NCI-H446 treated with DMSO at 0.1 percent for 48 hours (cell line): ENCODE data around the gene DKC1.

Experiments used
- DNase-seq: peaks from one replicate; lab custom pipeline; 2025; lab: John Stamatoyannopoulos, UW

Gene DKC1

DNA sequence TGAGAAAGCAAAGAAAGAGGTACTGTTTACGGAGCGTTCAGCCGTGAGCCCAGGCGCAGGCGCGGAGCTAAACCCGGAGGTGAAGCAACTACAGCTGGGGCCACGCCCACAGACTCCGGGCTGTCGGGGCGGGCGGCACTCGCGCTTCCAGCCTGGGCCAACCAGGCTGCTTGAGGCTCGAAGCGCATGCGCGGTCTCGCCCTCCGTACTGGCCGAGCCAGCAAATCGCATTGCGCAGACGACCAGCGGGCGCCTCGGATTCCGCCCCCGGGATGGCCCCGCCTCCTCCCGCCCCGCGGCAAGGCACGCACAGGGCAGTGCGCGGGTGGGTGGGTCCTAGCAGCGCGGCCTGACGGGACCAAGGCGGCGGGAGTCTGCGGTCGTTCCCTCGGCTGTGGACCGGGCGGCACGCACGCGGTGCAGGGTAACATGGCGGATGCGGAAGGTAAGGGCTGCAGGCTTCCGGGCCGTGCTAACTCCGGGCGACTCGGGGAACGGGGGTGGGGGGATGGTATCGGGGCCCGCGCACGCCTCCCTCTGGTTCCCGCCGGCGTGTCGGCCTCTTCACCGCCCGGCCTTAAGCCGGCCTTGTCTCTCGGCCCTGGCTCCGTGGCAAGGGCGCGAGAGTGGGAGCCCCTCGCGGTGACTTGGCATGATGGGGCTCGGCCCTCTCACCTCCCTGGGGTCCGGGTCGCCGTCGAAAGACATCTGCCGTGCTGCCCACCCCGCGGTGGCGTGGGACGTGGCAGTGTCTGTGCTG lies at the start of gene DKC1:
DKC1 (plus strand) TSS at position 328 of the 760 bp plus-strand sequence; CDS start at position 430, 102 bp downstream.
- peak; percentile 90 for DNase-seq

DNA sequence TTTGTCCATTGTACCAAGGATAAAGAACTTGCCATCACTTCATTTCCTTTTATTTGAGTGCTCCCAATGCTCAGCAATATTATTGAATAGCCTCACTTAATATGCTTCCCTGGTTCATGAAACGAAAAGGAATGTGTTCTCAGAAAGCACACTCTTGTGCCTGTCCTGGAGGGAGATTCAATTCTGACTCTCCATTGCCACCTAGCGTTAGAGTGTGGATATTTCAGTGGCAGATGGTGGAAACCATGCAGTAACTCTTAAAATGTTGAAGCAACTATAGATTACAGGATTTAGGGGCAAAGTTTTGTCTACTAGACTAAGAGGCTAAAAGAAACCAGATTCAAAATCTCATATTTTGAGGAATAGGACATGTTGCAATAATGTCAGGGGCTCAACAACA lies 47.7 kb upstream of the DKC1 start:
- no peak for DNase-seq

DNA sequence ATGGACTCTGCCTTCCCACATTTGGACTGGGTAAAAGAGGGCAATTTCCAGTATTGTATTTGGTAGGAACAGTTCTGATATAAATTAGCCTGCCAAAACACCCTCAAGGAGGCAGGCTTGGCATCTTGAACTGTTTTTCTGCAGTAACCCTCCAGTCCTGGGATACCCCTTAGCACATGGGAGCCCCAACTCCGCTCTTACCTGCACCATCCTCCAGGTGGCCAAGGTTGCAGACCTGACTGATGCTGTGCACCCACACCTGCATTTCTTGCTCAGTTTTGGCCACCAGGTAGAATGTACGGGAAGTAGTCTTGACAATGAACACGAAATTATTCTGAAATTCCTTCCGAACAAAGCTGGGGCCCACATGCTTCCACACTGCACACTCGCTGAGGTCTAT lies 46.8 kb upstream of the DKC1 start:
- no peak for DNase-seq

DNA sequence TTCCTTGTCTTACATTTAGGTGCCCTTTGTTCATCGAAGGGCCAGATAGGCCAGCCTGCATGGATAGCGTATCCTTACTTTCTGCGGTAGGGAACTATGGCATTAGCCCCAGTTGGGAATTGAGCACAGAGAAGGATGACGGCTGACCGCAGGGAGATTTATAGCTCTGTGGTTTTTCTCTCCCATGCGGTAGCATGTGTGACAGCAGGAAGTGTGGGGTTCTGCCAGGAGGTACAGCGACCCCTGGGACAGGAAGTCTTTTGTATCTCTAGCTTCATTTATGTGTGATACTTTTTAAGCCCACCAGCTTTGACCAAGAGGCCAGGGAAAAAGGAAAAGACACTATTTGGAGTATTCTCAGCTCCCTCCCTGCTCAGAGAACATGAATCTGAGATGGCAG lies 44.8 kb upstream of the DKC1 start:
- no peak for DNase-seq

DNA sequence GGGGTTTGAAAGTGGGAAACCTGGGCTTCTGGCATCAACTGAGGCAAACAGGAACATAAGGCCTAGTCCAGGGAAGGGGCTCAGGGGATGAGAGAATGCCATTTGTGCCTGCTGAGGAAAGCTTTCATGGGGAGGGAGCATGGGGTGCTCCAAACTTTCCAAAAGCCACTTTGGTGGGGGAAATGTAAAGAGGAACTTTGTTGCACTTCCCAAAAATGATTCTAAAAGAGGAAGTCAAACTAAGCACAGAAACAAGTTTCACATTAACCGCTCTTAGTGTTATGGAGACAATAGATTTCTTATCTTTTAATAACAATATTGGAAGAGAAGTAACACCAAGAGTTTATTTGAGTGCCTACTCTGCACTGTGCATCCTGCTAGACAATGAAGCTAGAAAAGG lies 44.0 kb upstream of the DKC1 start:
- DNase-seq: no peak

DNA sequence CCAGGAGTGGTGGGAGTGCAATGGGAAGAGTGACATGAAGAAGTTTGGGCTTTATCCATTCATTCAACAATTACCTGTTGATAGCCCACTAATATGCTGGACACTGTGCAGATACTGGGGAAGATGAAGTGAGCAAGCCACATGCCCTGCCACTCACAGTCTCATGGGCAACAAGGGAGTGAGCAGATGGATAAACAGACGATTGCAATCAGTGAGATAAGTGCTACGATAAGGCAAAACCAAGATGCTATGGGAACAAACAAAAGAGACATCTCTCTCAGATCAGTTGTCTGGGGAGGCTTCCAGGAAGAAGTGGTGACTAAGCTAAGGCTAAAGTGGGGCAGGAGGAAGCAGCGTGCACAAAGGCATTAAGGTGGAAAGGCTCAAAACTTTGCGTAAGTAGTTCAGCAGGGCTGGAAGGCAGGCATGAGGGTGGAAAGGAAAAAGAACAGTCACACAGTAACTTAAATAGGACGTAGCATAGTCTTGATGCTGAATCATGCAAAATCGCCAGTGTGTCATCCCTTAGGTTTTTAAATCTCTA lies 43.5 kb upstream of the DKC1 start:
- DNase-seq: no peak

DNA sequence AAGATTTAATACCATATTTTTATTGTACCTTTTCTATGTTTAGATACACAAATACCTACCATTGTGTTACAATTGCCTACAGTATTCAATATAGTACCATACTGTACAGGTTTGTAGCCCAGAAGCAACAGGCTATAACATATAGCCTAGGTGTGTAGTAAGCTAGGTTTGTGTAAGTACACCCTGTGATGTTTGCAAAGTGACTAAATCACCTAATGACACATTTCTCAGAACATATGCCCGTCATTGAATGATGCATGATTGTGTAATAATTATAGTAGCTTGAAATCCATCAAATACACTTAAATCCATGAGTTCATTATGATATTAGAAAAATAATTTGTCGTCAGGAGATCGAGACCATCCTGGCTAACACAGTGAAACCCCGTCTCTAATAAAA lies 42.6 kb upstream of the DKC1 start:
- no peak for DNase-seq

DNA sequence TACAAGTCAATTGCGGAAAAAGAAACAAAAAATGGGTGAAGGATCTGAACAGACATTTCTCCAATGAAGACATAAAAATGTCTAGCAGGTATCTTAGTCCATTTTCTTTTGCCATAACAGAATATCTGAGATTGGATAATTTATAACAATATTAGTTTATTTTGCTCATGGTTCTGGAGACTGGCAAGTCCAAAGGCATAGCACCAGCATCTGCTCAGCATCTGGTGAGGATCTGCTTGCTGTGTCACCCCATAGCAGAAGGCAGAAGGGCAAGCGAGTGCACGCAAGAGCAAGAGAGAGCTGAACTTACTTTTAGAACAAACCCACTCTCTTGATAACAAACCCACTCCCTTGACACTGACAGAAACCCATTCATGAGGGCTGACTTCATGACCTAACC lies 41.5 kb upstream of the DKC1 start:
- DNase-seq: no peak

DNA sequence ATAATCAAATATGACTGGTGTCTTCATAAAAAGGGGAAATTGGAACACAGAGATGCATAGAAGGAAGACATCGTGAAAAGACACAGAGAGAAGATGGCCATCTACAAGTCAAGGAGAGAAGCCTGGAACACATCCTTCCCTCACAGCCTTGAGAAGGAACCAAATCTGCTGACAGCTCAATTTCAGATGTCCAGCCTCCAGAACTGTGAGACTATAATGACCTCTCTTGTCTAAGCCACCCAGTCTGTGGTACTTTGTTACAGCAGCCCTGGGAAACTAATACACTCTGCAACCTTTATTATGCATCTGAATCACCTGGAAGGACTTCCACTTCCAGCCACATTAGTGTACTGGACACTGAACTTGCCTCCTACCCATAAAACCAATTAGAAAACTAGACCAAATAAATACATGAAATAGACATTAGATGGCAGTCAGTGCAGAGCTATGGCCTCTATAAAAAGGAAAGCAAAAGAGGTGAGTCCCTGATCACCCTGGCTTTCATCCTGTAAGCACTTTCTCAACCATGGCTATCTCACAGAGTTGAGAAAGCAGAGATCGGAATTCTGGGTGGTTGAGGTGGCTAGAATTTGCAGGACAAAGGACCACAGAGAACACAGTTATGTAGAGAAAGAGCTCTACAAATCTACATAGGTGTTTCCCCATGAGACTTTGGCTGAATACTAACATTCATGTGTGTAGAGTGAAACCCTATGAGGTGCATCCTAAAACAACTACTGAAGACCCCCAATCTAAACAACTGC lies 37.5 kb upstream of the DKC1 start:
- no peak for DNase-seq

DNA sequence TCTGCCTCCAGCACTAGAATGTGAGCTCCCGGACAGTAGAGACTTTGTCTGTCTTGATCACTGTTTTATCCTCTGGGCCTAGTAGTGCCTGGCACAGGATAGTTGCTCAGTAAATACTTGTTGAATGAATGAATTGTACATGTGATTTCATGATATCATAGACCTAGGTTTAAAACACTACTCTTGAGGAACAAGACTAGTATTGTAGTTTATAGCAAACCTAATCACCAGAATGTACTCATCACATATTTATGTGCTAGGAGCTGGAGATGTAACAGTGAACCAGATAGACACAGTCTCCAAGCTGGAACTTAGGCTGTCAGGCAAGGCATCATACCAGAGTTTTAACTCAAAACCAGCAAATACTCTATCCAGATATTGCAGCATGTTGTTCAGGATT lies 35.2 kb upstream of the DKC1 start:
- no peak for DNase-seq

DNA sequence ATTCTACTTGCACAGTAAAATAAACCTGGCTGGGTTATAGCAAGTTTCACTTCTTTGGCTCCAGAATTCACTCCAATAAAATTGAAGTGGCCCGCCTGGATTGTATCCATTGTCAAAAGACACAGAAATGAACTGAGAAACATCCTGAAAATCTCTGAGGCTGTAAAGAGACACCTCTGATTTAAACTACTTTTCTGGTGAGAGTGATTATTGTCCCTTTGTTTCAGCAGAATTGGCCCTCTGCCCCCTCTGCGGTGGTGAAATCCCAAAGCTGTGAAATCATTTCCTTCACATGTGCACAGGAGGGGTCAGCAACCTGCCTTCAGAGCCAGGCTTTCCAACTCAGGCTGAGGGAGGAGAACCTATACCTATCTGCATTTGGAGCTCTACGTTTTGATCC lies 34.8 kb upstream of the DKC1 start:
- no peak for DNase-seq

DNA sequence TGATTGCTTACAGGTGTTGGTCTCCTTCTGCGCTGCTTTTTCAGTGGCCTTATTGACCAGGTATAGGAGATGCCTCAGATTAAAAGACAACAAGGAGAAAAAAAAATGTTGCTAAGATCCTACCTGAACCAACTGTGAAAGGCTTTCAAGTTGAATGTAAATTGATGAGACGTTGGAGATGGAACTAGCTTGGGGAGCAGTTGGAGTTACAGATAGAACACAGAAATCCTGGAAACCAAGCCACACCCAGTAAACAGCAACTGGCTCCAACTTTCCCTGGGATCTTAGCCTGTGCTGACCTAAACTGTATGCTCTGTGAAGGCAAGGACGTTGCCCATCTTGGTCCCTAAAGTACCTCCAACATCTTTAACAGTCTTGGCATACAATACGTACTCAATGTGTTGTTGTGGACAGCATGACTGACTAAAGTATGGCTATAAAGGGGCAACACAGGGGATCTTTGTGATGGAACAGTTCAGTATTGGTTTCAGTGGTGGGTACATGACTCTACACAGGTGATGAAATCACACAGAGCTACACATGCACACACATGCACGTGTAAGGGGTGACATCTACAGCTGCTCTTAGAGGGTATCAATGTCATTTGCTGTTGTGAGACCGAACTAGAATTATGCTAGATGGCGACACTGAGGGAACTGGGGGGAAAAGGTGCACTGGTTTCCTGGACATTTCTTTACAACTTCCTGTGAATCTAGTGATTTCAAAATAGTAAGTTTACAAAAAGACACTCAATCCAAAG lies 34.1 kb upstream of the DKC1 start:
- no peak for DNase-seq

DNA sequence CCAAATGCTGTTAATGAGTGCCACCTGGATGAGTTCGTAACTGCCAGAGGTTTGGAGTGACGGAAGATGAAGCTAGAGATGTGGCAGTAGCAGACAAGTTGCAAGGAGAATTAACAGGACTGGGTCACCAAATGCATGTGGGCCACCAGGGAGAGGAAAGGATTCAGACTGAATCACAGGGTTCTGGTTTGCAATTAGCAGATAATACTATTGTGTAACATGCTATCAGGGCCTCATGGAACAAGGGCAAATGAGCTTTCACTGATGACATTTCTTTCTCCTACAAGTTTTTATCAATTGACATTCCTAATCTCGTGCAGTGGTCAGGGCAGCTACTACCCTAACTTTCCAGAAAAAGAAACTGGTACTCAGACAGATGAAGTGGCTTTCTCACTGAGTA lies 33.2 kb upstream of the DKC1 start:
- no peak for DNase-seq

DNA sequence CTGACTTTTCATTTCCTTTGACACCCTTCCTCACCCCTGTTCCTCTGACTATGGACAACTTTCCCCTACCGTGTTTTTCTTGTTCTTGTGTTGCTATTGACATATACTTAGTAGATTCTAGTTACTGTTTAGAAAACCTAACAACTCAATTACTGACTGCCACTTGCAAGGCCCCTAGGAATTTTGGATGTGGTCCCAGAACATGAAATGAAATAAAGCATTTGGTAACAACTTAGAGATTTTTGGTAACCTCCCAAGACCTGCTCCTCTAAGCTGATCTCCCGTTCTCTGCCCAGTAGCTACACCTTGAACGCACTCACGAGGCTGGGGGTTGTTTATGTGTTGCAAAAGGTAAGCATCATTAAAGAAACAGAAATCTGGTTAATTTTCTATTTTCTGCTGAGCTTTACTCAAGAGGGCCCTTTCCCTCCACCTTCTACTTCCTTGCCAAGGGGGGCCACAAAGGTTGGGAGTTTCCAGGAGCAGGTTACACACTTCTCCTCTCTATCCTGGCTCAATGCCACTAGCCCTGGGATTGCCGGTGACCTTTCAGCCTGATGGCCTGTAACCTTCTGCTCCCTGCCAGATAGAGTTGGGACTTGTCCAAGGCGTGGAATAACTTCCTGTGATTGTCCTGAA lies 32.3 kb upstream of the DKC1 start:
- no peak for DNase-seq

DNA sequence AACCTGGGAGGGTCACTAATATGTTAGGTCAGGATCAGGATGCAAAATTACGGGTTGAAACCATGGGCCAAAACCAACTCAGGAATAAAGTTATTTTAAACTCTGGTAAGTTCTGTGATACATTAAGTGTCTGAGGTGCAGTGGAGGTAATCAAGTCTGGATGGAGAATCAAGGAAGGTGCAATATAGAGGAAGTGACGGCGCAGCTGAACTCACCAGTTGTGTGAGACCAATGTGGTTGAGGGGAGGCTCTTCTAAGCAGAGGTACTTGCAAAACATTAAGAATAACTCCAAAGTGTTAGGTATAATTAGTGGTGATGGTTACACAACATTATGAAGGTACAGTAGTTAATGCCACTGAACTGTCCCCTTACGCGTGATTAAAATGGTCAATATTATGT lies 31.5 kb upstream of the DKC1 start:
- no peak for DNase-seq

DNA sequence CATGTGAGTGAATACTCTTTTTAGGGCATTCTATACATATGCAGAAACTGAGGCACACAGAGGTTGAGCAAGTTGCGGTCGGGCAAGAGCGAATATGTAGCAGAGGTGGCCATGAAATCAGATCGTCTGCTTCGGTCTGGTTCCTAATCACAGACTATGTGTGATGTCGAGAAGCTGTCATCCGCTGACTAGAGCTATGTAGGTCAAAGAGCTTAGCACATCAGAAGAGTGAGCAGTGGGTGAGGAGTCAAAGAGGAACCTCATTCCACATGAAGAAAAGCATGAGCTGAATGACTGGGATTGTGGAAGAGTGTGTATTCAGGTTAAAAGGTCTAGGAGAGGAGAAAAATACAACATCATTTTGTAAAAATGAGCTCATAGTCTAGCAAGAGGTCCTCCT lies 30.8 kb upstream of the DKC1 start:
- DNase-seq: no peak

DNA sequence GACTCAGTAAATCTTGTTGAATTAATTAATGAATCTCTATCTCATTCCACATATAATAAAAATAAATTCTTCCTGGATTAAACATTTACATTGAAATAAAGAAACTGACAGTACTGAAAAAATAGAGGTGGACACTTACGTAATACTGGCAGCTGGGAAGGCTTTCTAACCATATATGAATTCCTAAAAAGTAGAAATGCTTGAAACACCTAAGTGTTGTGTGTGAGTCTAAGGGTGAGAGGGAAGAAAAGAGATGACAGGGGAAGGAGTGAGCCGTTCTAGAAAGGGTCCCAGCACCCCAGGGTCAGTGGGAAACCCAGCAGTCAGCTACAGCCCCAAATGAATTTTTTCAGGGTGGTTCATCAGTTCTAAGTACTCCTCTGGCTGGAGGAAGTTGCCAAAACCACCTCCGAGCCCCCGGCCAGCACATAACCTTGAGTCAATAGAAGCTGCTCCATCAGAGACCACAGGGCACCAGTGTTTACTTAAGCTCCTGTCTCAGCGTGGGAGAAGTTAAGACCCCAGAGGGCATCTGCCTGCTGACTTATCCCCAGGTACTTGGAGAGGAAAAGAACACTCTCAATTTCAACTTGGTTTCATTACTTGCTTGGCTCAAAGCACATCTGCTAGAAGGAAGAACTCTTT lies 30.1 kb upstream of the DKC1 start:
- DNase-seq: no peak

DNA sequence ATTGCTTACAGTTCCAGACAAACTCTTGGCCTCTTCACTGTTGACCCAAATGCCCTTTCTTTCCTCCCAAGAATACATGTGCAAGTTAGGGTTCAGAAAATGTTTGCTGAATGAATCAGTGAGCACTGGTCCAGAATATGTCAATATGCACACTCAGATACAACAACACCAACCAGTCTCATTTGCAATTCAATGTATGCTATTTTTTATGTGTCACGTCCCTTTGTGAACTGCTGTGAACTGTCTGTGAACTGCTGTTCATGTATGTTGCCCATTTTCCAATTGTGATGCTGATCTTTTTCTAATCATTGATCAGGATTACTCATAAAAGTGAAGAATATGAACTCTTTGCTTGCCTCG lies 29.6 kb upstream of the DKC1 start:
- DNase-seq: no peak

DNA sequence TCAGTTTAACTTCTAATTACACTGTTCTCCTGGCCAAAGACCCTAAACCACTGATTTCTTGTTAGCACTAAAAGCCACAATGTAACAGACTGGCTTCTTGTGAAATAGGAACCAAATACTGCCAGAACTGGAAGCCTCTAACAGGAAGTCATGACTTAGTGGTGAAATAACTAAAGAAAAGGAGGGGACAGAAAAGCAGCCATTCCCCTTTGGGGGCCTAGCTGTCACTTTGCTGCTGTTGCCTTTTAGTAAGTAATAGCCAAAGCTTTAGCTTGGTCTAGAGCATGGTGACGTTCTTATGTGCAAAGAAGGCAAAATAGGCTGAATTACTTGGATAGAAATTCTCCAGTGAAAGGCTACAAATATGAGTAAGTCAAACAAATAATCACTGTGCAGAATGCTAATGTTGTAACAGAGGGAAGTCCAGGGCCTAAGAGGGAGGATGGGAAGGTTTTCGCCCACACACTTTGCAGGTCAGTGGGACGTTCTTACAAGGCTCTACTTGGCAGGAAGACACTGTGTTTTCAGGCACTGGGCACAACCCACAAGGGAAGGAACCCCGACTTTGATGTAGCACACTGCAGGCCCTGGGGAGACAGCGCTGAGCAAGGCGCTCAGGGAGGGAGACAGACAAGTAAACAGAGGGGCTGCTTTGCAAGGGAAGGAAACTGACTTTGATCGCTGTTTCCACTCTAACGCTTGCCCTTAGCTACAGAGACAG lies 28.4 kb upstream of the DKC1 start:
- no peak for DNase-seq

DNA sequence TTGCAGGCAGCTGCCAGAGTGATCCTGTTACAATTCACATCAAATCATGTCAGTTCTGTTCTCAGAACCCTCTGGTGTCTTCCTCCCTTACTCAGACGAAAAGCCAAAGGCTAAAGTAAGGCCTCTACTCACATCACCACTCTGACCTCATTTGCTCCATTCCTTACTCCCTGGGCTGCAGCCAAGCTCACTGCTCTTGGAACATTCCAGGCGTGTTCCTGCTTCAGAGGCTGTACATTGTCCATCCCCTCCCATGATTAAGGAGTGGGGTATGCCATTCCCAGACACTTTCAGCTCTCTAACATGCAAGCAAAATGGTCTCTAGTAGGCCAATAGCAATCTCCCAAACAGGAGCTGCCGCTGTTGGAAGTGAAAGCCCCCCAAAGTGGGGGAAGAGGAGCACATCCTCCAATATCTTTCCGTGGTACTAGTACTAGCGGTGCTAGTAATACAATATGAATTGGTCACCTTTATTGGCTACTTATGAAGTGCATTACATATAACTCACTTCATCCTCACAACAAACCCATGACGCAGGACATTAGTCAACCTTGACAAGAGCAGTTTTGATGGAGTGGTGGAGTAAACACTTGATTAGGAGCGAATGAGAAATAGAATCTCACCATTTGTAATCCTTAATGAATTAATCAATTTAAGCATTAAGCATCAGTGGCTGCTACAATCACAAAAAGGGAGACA lies 26.8 kb upstream of the DKC1 start:
- DNase-seq: no peak
